Measurements from ENCODE around the gene ZC3H7B.
A peak's percentile ranks its signal among the peaks of the same experiment; 100 is the strongest.
"Not testable (repeated sequence)": the region's sequence is repeated elsewhere in the genome, so short reads cannot be mapped to it uniquely, and the experiment has no call there.

The ZC3H7B gene

DNA sequence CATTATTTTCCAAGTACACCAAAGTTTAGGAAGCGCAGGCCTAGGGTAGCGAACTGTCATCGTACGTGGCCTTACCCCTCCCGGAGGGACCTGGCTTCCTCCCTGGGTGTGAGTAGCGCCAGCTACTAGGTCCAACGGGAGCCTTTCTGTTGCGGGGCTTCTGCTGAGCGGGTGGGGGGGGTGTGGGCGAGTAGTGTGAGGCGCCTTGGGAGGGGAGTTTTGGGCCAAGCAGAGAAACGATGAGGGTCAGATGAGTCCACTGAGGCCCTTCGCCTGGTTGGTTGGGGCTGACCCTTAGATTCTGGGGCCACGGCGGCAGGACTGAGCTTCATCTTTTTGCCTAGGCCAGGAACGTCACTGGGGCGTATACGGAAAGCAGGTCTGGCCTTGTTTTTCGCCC, 81.3 kb downstream of the ZC3H7B start:
- no peak for DNase-seq (ENCODE audit: low read depth)

DNA sequence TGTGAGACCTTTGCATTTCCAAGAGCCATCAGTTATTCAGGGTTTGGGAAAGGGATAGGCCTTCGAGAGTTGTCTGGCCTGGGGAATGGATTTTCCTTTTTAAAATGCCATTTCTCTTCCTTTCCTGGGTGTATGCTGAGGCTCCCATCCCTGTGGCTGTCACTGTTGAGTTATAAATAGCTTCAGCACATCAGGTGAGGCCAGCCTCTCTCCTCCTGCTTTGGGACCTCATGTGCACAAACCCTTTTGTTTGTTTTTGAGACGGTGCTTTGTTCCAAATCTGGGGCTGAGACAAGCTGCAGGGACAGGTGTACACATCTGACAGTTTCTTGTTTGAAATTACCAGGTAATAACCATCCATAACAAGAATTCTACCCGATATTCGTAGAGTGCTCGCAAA, 81.8 kb downstream of the ZC3H7B start:
- DNase-seq (ENCODE audit: low read depth), result no peak

DNA sequence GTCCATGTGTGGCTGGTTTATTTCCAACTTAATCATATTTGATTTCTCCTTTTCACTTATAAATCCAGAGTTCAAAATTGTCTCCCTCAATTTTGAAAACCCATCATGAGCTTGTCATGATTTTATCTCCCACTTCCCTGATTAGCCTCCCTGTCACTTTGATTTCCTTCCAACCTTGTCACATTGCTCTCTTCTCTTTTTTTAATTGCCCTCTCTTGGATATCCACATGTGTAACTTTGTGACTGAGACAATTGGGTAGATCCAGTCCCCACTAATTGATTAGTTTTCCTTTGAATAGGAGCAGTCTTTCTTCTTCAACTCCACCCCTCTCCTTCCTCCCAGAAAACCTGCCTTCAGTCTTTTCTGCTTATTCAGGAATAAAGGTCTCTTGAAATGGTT, 82.8 kb downstream of the ZC3H7B start:
- DNase-seq (ENCODE audit: low read depth), result no peak

DNA sequence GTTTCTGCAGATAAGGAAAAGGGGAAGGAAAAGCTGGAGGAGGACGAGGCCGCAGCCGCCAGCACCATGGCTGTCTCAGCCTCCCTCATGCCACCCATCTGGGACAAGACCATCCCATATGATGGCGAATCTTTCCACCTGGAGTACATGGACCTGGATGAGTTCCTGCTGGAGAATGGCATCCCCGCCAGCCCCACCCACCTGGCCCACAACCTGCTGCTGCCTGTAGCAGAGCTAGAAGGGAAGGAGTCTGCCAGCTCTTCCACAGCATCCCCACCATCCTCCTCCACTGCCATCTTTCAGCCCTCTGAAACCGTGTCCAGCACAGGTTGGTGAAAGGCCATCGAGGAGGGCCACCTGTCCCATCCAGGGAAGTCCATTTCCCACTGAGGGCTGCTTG, 86.0 kb downstream of the ZC3H7B start:
- no peak for DNase-seq (ENCODE audit: low read depth)

DNA sequence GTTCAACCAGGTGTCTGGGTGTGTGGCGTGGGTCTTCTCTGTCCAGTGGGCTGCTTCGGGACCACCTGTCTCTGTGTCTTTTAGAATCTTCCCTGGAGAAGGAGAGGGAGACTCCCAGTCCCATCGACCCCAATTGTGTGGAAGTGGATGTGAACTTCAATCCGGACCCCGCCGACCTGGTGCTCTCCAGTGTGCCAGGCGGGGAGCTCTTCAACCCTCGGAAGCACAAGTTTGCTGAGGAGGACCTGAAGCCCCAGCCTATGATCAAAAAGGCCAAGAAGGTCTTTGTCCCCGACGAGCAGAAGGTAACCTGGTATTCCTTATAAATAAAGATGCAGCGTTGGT, 92.7 kb downstream of the ZC3H7B start:
- DNase-seq (ENCODE audit: low read depth), result no peak

DNA sequence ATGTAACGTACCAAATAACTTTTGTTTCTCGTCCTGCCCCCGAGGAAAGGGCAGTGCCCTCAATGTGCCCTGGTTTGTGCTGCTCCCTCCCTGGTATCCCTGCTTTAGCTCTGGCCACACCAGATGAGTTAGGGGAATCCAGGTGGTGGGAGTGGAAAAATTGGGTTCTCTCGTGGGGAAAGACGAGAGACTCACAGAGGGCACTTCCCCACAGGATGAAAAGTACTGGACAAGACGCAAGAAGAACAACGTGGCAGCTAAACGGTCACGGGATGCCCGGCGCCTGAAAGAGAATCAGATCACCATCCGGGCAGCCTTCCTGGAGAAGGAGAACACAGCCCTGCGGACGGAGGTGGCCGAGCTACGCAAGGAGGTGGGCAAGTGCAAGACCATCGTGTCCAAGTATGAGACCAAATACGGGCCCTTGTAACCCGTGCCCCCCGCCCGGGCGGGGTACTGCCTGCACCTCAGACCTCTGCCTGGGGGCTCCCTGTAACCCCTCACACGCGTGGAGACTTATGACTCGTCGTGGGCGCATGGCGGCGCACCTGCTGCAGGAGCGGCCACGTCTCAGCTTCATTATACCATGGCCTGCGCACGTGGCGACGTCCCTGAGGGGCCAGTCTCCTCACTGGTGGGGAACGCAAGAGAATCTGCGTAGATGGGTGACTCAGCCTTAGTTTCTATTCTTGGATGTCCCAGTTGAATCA, 94.4 kb downstream of the ZC3H7B start:
- no peak for DNase-seq (ENCODE audit: low read depth)

DNA sequence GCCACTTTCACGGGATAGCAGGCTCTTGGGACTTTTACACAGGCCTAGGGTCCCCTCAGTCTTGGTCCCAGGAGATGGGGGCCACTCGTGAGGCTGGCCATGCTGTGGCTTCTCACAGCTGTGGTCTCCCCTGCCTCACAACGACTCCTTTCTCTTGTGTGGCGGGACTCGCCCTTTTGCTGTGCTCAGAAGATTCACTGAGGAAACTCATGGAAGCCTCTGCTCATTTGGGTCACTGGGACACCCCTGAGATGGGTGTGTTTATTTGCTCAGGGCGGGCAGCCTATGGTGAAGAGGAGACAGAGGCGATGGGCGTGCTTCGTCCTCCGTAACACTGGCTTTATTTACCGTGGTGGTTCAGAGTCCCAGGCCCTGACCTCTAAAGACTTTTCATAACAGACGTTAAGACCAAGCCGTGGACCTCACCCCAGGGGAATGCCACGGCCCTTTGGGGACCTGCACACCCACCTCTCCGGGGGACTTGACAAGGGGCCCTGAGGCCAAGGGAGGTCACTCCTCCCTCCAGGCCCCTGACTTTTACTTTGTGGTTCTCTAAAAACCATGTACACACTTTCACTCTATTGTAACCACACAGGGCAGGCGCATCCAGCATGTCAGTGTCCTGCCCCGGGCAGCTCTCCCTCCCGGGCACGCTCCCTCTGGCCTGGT, 96.0 kb downstream of the ZC3H7B start:
- DNase-seq (ENCODE audit: low read depth), result no peak

DNA sequence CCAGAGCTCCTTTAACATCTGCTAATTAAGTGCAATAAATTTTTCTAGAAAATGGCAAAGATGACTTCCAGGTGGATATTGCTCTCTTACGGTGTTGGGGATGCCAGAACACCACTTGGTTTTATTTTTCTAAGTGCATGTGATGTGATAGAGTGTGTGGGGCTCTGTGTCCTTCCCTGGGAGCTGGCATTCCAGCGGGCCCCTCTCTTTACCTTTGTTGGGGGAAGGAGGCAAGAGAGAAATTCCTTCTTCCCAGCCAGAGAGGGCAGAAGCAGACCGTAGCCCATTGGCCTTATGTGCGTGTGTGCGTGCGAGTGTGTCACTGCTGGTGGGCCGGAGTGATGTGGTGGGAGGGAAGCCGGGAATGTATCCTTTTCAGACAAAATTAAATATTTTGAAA, 97.6 kb downstream of the ZC3H7B start:
- no peak for DNase-seq (ENCODE audit: low read depth)

DNA sequence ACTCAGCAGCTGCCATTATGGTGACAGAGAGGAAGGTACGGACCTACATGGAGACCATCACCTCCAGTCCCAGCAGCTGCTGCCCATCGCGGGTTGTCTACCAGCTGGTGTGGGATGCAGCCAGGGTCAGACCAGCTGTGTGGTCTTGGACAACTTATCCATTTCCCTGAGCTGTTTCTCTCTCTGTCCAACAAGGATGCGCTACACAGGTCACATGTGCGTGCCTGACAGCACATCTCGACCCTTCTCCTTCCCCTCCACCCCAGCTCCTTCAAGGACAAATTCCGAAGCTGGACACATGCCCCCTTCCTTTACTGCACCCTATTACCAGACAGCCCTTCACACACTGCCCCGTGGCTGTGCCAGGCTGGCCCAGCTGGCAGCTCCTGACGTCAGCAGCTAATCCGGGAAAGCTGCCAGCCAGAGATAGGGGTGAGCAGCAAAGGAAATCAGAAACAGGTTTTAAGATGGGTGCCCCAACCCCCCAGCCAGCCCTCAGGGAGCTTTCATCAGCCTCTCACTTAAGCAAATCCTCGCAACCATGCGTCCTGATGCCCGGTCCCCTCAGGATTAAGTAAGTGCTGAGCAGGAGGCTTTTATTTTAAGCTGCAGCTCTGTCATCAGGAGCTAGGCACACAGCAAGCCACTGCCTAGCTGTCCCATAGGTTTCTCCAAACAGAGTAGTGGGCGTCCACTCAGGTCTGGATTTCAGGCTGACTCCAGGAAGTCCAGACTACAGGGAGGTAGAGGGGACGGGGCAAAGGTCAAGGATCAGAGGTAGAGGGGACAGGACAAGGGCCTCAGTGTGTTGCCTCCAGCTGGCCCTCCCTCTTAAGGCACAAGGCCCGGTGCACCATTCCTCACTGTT, 100.7 kb downstream of the ZC3H7B start:
- no peak for DNase-seq (ENCODE audit: low read depth)

DNA sequence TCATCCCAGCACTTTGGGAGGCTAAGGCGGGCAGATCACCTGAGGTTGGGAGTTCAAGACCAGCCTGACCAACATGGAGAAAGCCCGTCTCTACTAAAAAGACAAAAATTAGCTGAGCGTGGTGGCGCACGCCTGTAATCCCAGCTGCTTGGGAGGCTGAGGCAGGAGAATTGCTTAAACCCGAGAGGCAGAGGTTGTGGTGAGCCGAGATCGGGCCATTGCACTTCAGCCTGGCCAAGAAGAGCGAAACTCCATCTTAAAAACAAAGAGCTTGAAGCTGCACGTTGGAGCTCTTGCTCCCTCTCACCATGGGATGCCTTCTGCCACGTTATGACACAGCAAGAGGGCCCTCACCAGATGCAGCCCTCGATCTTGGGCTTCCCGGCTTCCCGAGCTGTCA, 101.5 kb downstream of the ZC3H7B start:
- not testable (repeated sequence) for DNase-seq (ENCODE audit: low read depth)

DNA sequence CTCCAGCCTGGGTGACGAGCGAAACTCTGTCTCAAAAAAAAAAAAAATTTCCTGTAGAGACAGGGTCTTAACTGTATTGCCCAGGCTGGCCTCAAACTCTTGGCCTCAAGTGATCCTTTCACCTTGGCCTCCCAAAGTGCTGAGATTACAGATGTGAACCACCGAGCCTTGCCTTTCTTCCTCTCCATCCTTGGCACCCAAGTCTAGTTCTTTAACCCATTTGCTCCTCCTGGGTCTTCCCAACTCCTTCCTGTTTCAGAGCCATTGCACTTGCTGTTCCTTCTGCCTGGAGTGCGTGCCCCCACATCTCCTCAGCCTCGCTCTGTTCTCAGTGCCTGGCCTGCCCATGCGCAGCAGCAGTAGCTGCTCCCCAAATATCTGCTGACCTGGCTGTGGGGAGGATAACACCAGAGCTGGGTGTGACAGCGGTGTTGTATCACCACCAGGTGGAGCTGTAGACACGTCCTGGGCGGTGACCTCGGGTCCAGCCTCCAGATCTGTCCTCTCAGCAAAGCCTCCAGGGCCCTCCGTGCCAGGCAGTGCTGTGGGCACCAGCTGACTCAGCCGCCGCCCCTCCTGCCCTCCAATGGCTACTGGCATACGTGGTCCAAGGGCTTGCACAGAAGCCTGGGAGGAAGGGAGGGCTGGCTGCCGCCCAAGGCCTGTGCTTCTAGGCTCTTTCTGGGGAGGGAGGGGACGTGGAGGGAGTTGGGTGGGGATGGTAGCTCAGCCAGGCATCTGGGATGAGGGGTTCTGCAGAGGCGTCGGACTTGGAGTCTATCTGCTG, 102.4 kb downstream of the ZC3H7B start:
- peak; percentile 69 for DNase-seq (ENCODE audit: low read depth)

DNA sequence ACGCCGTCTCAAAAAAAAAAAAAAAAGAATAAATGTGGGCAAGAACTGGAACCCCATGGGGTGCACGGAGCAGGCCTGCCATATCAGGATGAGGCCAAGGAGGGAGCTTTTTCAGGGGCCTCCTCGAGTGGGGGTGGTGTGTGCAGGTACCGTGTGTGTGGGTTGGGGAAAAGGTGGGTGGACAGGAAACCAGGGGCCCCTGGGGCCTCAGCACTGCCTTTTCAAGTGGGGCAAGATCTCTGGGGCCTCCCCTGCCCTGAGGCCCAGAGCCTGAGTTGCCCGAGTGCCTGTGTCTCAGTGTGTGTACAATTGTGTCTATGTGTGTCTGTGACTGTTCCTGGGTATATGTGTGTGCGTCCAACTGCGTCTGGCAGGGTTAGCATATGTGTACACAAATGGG, 104.3 kb downstream of the ZC3H7B start:
- no peak for DNase-seq (ENCODE audit: low read depth)

DNA sequence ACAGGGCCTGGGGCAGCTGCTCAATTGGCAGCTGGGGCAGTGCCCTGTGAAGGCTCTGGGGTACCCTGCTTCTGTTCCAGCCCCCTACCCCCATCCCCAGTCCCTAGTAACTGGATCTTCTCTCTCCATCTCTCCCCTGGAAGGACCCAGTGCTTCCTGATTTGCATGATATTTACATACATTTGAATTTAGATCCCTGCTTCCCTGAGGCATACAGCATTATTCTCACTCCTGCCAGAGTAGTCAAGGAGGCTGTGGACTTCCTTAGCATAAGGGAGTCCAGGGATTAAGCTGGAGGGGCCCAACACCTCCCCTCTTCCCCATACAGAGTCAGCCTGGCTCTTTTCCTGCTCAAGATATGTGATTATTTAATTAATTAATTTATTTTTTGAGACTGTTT, 105.1 kb downstream of the ZC3H7B start:
- DNase-seq (ENCODE audit: low read depth), result no peak

DNA sequence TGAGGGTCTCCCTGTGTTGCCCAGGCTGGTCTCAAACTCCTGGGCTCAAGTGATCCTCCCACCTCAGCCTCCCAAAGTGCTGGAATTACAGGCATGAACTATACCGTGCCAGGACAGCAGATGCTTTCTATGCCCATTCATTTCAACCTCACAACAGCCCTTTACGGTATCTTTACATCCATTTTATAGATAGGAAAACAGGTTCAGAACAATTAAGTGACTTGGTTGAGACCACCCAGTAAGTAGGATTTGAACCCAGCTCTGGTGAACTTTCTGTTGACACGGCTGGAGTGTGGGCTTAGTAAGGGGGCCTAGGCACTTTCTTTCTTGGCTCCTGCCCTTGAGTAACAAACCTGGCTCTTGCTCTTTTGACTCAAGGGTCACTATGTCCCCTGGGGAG, 106.1 kb downstream of the ZC3H7B start:
- no peak for DNase-seq (ENCODE audit: low read depth)

DNA sequence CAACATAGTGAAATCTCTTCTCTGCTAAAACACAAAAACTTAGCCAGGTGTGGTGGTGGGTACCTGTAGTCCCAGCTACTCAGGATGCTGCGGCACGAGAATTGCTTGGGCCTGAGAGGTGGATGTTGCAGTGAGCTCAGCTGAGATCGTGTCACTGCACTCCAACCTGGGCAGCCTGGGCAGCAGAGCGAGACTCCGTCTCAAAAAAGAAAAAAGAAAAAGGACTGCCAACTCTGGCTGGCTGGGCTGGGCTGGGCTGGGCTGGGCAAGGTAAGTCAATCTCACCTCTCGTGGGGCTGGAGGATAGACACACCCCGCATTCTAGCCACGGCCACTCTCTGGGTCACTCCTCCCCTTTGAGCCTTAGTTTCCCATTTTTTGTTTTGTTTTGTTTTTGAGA, 107.3 kb downstream of the ZC3H7B start:
- DNase-seq (ENCODE audit: low read depth), result no peak

All from stimulated activated CD8-positive, alpha-beta memory T cell treated with anti-CD3 and anti-CD28 coated beads, Interleukin-12 subunit alpha, Interleukin-12 subunit beta, amount 100 ng/mL, for 1 hour (primary cell).